Stimulated activated CD8-positive, alpha-beta memory T cell treated with anti-CD3 and anti-CD28 coated beads, Interleukin-15, amount 100 ng/mL, for 24 hours (primary cell): Measurements from ENCODE around the gene ZNF678.

Experiments used
- DNase-seq: peaks from one replicate; pipeline ENCODE4 v3.0.0-alpha.2; 2020; ENCODE audit warnings: low read depth

The ZNF678 gene

GRCh38 chr1:227563324-227564201, at the start of gene ZNF678:
TSS of gene ZNF678 (plus strand) at chr1:227563556. CDS start at chr1:227650992, 87,436 bp downstream.
- peak; percentile 63 for DNase-seq

- DNase-seq, result no peak
These were observed 44.5 kb upstream of the ZNF678 start for GRCh38 chr1:227518876-227519275.

- no peak for DNase-seq
These were observed 41.6 kb upstream of the ZNF678 start for GRCh38 chr1:227521782-227522181.

GRCh38 chr1:227526524-227526923, 36.8 kb upstream of the ZNF678 start:
- no peak for DNase-seq

- no peak for DNase-seq
These were observed 31.2 kb upstream of the ZNF678 start for GRCh38 chr1:227532019-227532619.

GRCh38 chr1:227540170-227541098, 22.9 kb upstream of the ZNF678 start:
- no peak for DNase-seq

- no peak for DNase-seq
These were observed 22.2 kb upstream of the ZNF678 start for GRCh38 chr1:227541129-227541528.

- no peak for DNase-seq
These were observed 21.6 kb upstream of the ZNF678 start for GRCh38 chr1:227541796-227542152.

GRCh38 chr1:227542153-227543120, 20.9 kb upstream of the ZNF678 start:
- peak; percentile 82 for DNase-seq

GRCh38 chr1:227543283-227544066, 19.9 kb upstream of the ZNF678 start:
- no peak for DNase-seq

GRCh38 chr1:227544067-227545050, 19.0 kb upstream of the ZNF678 start:
- DNase-seq, result no peak

GRCh38 chr1:227545361-227545760, 18.0 kb upstream of the ZNF678 start:
- no peak for DNase-seq

- DNase-seq, result no peak
These were observed 17.3 kb upstream of the ZNF678 start for GRCh38 chr1:227546059-227546458.

- DNase-seq, result no peak
These were observed 16.6 kb upstream of the ZNF678 start for GRCh38 chr1:227546598-227547309.

GRCh38 chr1:227547310-227548118, 15.8 kb upstream of the ZNF678 start:
- DNase-seq, result no peak

GRCh38 chr1:227548119-227548397, 15.3 kb upstream of the ZNF678 start:
- DNase-seq, result no peak

GRCh38 chr1:227548448-227548847, 14.9 kb upstream of the ZNF678 start:
- DNase-seq, result no peak

GRCh38 chr1:227549892-227550291, 13.5 kb upstream of the ZNF678 start:
- DNase-seq, result no peak
